SK-N-MC (cell line): ENCODE data around the gene NPAS1.

Experiments used
- EZH2 ChIP-seq: fragments of 200-600 bp; sonication (generic); IDR thresholded peaks from one replicate; pipeline ENCODE4 v1.6.1; 2017; ENCODE audit warnings: antibody characterized with exemption
- POLR2AphosphoS5 ChIP-seq: IDR thresholded peaks from 2 replicates; pipeline ENCODE4 v1.6.1; 2012; ENCODE audit warnings: mild to moderate bottlenecking, low read depth, low read length, borderline replicate concordance

DNA sequence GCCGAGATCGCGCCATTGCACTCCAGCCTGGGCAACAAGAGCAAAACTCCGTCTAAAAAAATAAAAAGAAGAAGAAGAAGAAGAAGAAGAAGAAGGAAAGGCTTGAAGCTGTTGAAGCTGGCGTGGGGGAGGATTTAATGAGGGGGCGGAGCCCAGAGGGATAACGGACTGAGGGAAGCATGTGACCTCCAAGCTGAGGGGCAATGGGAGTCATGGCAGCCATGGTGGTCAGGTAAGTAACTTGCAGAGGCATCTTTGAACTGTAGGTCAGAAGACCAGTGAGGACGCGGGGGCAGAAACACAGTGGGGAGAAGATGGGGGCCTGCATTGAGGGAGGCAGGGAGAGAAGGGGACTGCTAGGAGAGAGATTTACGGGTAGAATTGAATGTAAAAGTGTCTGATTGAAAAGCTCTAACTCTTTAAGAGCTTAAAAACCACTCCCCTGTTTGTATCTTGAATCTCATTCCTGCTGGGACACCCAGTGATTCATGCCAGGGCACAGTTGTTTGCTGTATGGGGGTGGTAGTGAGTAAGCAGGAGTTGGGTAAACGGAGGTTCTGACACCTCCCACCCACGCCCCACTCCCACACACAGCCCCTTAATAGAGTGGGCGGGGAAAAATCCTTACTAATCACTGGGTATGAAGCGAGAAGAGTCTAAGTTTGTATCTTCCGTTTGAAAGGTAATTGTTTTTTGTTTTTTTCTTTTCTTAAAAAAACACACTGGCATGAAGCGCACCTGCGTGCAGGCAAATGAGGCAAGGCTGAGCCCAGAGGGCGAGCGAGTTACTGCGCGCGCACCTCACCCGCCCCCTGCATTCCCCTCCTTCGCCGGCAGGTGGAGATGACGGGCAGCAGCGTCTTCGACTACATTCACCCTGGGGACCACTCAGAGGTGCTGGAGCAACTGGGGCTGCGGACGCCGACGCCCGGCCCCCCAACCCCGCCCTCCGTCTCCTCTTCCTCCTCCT is 15.8 kb downstream of the NPAS1 start:
- no peak for TF ChIP-seq EZH2
- peak; percentile 56 for TF ChIP-seq POLR2AphosphoS5
